Nephron progenitor cell (in vitro differentiated cells): ENCODE measurements around the gene MS4A18.

Experiments used
- DNase-seq: peaks from one replicate; pipeline ENCODE4 v3.0.0; 2021
- H3K27ac Mint-ChIP-seq: 2 replicates; pipeline ENCODE4 v1.8.0; 2021; ENCODE audit warnings: mild to moderate bottlenecking, moderate library complexity, mixed read lengths
- H3K27me3 Mint-ChIP-seq: 2 replicates; pipeline ENCODE4 v1.8.0; 2021; ENCODE audit warnings: mild to moderate bottlenecking, low read depth, mixed read lengths; ENCODE audit not compliant: poor library complexity
- H3K36me3 Mint-ChIP-seq: 2 replicates; pipeline ENCODE4 v1.8.0; 2021; ENCODE audit warnings: low read depth, mixed read lengths
- H3K4me1 Mint-ChIP-seq: 2 replicates; pipeline ENCODE4 v1.8.0; 2021; ENCODE audit warnings: mixed read lengths
- H3K4me3 Mint-ChIP-seq: 2 replicates; pipeline ENCODE4 v1.8.0; 2021; ENCODE audit warnings: mild to moderate bottlenecking, moderate library complexity, mixed read lengths
- H3K9me3 Mint-ChIP-seq: 2 replicates; pipeline ENCODE4 v1.8.0; 2021; ENCODE audit warnings: mild to moderate bottlenecking, moderate library complexity, mixed read lengths
- TF ChIP-seq, protein P1 (sequence below): fragments of 200-600 bp; sonication (generic); IDR thresholded peaks from 2 replicates; pipeline ENCODE4 v1.5.0; 2021; ENCODE audit warnings: antibody characterized with exemption

MS4A18 gene

DNA sequence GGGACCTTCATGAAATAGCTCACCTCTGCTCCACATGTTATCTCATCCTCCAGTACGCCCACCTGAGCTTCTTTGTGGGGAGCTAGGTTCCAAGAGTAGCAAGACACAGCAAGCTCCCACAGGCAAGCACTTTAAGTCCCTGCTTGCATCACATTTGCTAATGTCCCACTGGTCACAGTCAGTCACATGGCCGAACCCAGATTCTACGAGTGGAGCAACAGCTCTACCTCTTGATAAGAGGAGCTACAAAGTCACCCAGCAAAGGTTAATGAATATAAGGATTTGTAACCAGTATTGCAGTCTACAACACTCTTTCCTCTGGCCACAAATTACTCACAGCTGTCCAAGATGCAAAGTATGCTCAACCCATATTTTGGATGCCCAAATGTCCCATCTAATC lies 16.9 kb downstream of the MS4A18 start:
- Mint-ChIP-seq H3K27me3 (peaks cover 43% of the 10 kb centered on the region), H3K36me3 (no peaks in the 10 kb centered on the region), H3K9me3 (peaks cover 6% of the 10 kb centered on the region), H3K27ac (no peak overlapping the region), H3K4me3 (no peak overlapping the region), H3K4me1 (no peaks in the 10 kb centered on the region)
- TF ChIP-seq, protein P1, sequence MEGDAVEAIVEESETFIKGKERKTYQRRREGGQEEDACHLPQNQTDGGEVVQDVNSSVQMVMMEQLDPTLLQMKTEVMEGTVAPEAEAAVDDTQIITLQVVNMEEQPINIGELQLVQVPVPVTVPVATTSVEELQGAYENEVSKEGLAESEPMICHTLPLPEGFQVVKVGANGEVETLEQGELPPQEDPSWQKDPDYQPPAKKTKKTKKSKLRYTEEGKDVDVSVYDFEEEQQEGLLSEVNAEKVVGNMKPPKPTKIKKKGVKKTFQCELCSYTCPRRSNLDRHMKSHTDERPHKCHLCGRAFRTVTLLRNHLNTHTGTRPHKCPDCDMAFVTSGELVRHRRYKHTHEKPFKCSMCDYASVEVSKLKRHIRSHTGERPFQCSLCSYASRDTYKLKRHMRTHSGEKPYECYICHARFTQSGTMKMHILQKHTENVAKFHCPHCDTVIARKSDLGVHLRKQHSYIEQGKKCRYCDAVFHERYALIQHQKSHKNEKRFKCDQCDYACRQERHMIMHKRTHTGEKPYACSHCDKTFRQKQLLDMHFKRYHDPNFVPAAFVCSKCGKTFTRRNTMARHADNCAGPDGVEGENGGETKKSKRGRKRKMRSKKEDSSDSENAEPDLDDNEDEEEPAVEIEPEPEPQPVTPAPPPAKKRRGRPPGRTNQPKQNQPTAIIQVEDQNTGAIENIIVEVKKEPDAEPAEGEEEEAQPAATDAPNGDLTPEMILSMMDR = no peak
- DNase-seq = no peak

DNA sequence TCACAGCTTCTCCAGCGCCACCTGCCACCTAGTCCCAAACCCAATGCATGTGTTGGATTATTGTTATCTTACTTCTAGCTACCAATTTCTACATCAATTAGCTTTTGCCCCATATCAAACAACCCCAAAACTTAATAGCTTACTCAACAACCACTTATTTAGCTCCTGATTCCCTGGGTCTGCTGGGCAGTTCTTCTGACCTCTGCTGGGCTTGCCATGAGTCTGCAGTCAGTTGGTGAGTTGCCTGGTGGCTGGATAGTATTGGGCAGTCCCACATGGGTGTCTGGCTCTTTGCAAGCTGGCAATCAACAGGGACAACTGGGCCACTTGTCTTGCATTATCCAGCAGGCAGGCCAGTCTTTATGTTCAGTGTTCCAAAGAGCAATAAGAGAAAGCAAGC lies 18.5 kb downstream of the MS4A18 start:
- DNase-seq = no peak
- Mint-ChIP-seq H3K27ac (no peak overlapping the region), H3K4me3 (no peak overlapping the region), H3K9me3 (peaks cover 6% of the 10 kb centered on the region), H3K36me3 (no peaks in the 10 kb centered on the region), H3K27me3 (peaks cover 38% of the 10 kb centered on the region), H3K4me1 (no peaks in the 10 kb centered on the region)
- TF ChIP-seq, protein P1 = no peak

DNA sequence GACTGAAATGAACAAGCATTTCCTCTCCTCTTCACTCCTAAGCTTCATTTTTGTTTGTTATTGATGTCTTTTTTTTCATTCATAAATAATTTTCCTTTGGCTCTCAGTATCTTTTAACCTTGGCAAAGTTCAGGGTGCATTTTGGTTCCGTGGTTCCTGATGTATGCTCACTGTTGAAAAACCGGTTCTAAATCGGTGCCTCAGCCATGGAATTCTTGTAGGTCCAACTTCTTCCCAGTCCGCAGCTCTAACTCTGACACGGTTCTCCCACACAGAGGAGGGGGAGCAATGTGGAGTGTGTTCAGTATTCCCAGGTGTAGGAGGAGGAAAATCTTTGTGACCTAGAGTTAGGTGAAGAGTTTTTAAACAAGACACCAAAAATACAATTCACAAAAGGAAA lies 19.6 kb downstream of the MS4A18 start:
- Mint-ChIP-seq H3K27me3 (peaks cover 32% of the 10 kb centered on the region), H3K4me3 (no peak overlapping the region), H3K27ac (no peak overlapping the region), H3K36me3 (no peaks in the 10 kb centered on the region), H3K4me1 (no peaks in the 10 kb centered on the region), H3K9me3 (peaks cover 6% of the 10 kb centered on the region)
- TF ChIP-seq, protein P1 = no peak
- no peak for DNase-seq

DNA sequence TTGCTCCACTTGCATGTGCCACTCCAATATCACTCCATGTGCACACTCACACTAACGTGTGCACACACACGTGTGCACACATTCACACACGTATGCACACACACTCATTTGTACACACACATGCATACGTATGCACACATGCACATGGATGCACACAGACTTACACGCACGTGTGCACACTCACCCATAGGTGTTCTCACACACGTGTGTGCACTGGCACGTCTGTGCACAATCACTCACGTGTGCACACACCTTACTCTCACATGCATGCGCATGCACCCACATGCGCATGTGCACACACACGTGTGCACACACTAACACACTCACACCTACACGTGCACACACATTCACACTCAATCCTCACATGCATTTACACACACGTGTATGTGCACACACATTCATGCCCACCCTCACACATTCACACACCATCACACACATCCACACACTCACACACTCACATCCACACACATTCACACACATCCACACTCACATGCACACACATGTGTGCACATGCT lies 22.9 kb downstream of the MS4A18 start:
- H3K36me3 Mint-ChIP-seq = no peaks in the 10 kb centered on the region
- TF ChIP-seq, protein P1 = no peak
- H3K9me3 Mint-ChIP-seq = peaks cover 6% of the 10 kb centered on the region
- no peaks in the 10 kb centered on the region for H3K4me1 Mint-ChIP-seq
- H3K27ac Mint-ChIP-seq = peak overlapping the region; percentile 50
- H3K27me3 Mint-ChIP-seq = peaks cover 21% of the 10 kb centered on the region
- DNase-seq = no peak
- H3K4me3 Mint-ChIP-seq = no peak overlapping the region

DNA sequence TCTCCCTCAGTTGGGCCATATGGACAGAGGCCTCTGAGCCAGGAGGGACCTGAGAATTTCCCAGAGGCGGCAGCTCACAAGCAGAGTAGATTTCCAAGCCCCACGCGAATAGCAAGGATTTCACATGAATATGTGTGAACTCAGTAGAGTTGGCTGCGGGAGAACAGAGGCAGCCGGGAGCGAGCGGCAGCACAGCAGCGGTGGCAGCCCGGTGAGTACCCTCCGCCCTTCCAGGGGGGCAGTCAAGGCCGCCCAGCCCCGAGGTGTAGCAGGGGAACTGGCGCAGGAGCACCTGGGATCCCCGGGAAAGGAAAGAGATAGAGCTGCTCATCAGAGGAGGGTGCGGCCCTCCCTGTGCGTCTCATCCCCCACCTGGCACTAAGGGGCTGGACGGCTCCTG lies 23.7 kb downstream of the MS4A18 start:
- Mint-ChIP-seq H3K27me3 (peaks cover 24% of the 10 kb centered on the region), H3K9me3 (no peaks in the 10 kb centered on the region), H3K4me1 (no peaks in the 10 kb centered on the region), H3K36me3 (no peaks in the 10 kb centered on the region), H3K4me3 (no peak overlapping the region), H3K27ac (no peak overlapping the region)
- no peak for DNase-seq
- TF ChIP-seq, protein P1 = no peak

DNA sequence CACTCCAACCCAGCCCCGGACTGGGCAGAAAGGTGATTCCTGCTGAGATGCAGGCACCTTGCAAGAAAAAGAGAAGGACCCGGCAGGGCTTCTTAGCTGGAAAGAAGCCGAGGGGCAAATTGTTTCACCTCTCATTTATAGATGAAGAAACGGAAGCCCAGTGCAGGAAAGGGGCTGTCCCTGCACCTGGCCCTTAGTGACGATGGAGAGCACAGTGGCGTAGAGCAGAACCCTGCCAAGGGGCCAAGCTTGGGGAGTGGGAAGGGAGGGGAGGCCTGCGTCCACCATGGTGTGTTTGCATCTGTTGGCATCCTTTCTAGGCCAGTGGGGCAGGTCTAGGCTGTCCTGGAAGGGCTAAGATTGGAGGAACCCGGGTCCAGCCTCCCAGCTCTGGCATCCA lies 24.3 kb downstream of the MS4A18 start:
- no peak for DNase-seq
- no peaks in the 10 kb centered on the region for H3K4me1 Mint-ChIP-seq
- no peak overlapping the region for H3K4me3 Mint-ChIP-seq
- TF ChIP-seq, protein P1 = no peak
- H3K36me3 Mint-ChIP-seq = no peaks in the 10 kb centered on the region
- H3K27ac Mint-ChIP-seq = no peak overlapping the region
- no peaks in the 10 kb centered on the region for H3K9me3 Mint-ChIP-seq
- H3K27me3 Mint-ChIP-seq = peaks cover 26% of the 10 kb centered on the region
